Stimulated activated CD8-positive, alpha-beta memory T cell treated with anti-CD3 and anti-CD28 coated beads, Interleukin-12 subunit alpha, Interleukin-12 subunit beta, amount 100 ng/mL, for 1 hour (primary cell): ENCODE results near the gene CRIP3.
"Not testable (repeated sequence)": the region's sequence is repeated elsewhere in the genome, so short reads cannot be mapped to it uniquely, and the experiment has no call there.

Experiments
- DNase-seq: peaks from one replicate; pipeline ENCODE4 v3.0.0-alpha.2; 2020; ENCODE audit warnings: low read depth

Gene CRIP3

GRCh38 chr6:43308101-43308989 lies at the start of gene CRIP3:
TSS of gene CRIP3 (minus strand) at chr6:43308826. CDS start at chr6:43308792, 34 bp downstream.
- peak; percentile 20 for DNase-seq

GRCh38 chr6:43355862-43356590 lies 47.4 kb upstream of the CRIP3 start:
- DNase-seq = no peak

GRCh38 chr6:43351951-43352350 lies 43.3 kb upstream of the CRIP3 start:
- DNase-seq = not testable (repeated sequence)

GRCh38 chr6:43347444-43347843 lies 38.8 kb upstream of the CRIP3 start:
- DNase-seq = no peak

- no peak for DNase-seq
These were observed 38.4 kb upstream of the CRIP3 start for GRCh38 chr6:43347021-43347420.

GRCh38 chr6:43346243-43346642 lies 37.6 kb upstream of the CRIP3 start:
- DNase-seq = not testable (repeated sequence)

GRCh38 chr6:43339168-43339567 lies 30.5 kb upstream of the CRIP3 start:
- DNase-seq = no peak

- DNase-seq = no peak
These were observed 29.6 kb upstream of the CRIP3 start for GRCh38 chr6:43338243-43338642.

GRCh38 chr6:43336382-43336781 lies 27.8 kb upstream of the CRIP3 start:
- DNase-seq = no peak

GRCh38 chr6:43335469-43335868 lies 26.8 kb upstream of the CRIP3 start:
- DNase-seq = no peak

- DNase-seq = no peak
These were observed 26.0 kb upstream of the CRIP3 start for GRCh38 chr6:43334466-43335095.

- DNase-seq = no peak
These were observed 23.3 kb upstream of the CRIP3 start for GRCh38 chr6:43331891-43332290.

- DNase-seq = no peak
These were observed 22.8 kb upstream of the CRIP3 start for GRCh38 chr6:43331470-43331869.

GRCh38 chr6:43328528-43328927 lies 19.9 kb upstream of the CRIP3 start:
- DNase-seq = no peak

- DNase-seq = no peak
These were observed 17.2 kb upstream of the CRIP3 start for GRCh38 chr6:43325876-43326275.

GRCh38 chr6:43318011-43318410 lies 9.4 kb upstream of the CRIP3 start:
- DNase-seq = no peak

GRCh38 chr6:43313813-43314212 lies 5.2 kb upstream of the CRIP3 start:
- no peak for DNase-seq

- DNase-seq = no peak
These were observed 3.0 kb upstream of the CRIP3 start for GRCh38 chr6:43311666-43312065.

GRCh38 chr6:43310624-43311023 lies 2.0 kb upstream of the CRIP3 start:
- no peak for DNase-seq

- no peak for DNase-seq
These were observed 1.5 kb upstream of the CRIP3 start for GRCh38 chr6:43310134-43310533.

GRCh38 chr6:43308990-43309477 lies 408 bp upstream of the CRIP3 start:
- no peak for DNase-seq

- no peak for DNase-seq
These were observed 1.1 kb downstream of the CRIP3 start for GRCh38 chr6:43307451-43308100.
